Loucy (cell line): Measurements from ENCODE around the gene PBX1.

ENCODE experiments used
- CTCF ChIP-seq: fragments of 200-600 bp; sonication (generic); conservative IDR thresholded peaks from 2 replicates; pipeline ENCODE4 v1.5.1; 2014; ENCODE audit warnings: mild to moderate bottlenecking, antibody characterized with exemption, low read length
- EZH2phosphoT487 ChIP-seq: fragments of 200-600 bp; IDR thresholded peaks from 2 replicates; pipeline ENCODE4 v1.6.1; 2018; ENCODE audit warnings: antibody characterized with exemption, mild to moderate bottlenecking, moderate library complexity, borderline replicate concordance

GRCh38 chr1:164519426-164519825, 39.6 kb upstream of the PBX1 start:
- TF ChIP-seq CTCF, result no peak
- no peak for TF ChIP-seq EZH2phosphoT487
